Measurements from ENCODE around the gene TMEFF1. TPM values are rescaled to one million over a fixed set of nuclear protein-coding genes. Genes with fewer than 3 reads are reported as not detected.

Gene TMEFF1
- polyA plus RNA-seq, 2 of the 4 experiments (the other 2 are of a cell fraction): 0.31 to 0.61 TPM

DNA sequence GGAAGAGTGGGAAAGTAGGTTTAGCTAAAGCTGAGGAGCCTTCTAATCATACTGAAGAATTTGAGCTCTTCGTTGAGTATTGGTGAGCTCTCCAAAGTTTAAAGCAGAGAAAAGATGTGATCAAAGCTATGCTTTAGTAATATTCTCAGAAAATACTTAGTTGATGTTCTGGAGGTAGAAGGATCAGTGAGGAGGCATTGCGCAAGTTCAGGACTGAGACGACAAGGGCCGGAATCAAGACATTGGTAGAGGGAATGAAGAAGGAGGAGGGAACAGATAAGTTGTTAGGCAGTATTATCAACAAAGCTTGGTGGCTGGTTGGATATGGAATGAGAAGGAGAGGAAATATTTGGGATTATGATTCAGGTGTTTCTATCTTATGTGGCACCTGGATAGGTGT lies 112.0 kb downstream of the TMEFF1 start:
- TF ChIP-seq CEBPB (IDR thresholded peaks at IDR 0.05) (peak in 1 of 2 experiments; percentile 63; a peak in 3 of 4 replicates), RCOR1 (IDR thresholded peaks at IDR 0.05; ENCODE audit: low read depth, low read length) (no peak)
- ChIA-PET POLR2A (no interaction called here), CTCF (interaction anchor here (1.1 to 2.6 kb wide), 3 partner anchors 9 to 16 kb away, joined by 3 to 10 read pairs (median 4); no protein-coding TSS in a partner anchor)
- peaks cover 24% of the 10 kb centered on the region for H3K4me1 ChIP-seq
- H3K9me3 ChIP-seq: no peaks in the 10 kb centered on the region
- 86% methylated on average over 4 of the region's 4 CpGs for WGBS (ENCODE audit: missing lambda C conversion rate)
- H3K4me3 ChIP-seq: no peak overlapping the region
- DNase-seq (ENCODE audit: low read depth in 1 of 2, low spot score in 1 of 2) (no peak), FAIRE-seq (no peak), ATAC-seq (no peak)
- no peak overlapping the region for H3K4me2 ChIP-seq
- no peak overlapping the region for H3K27ac ChIP-seq

DNA sequence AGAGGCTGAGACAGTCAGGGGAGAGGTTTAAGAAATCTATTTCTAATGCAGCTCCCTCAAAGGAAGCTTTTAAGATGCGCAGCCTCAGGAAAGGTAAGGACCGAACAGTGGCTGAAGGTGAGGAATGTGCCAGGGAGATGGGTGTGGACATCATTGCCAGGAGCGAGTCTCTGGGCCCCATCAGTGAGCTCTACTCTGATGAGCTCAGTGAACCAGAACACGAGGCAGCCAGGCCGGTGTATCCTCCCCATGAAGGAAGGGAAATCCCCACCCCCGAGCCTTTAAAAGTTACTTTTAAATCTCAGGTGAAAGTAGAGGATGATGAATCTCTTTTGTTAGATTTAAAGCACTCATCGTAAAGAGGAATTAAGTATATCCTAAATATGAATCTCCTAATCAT lies 113.1 kb downstream of the TMEFF1 start:
- ATAC-seq (no peak), FAIRE-seq (no peak), DNase-seq (ENCODE audit: low read depth in 1 of 2, low spot score in 1 of 2) (no peak)
- peaks cover 24% of the 10 kb centered on the region for H3K4me1 ChIP-seq
- TF ChIP-seq EP300 (IDR thresholded peaks at IDR 0.05): no peak
- no peaks in the 10 kb centered on the region for H3K9me3 ChIP-seq
- H3K4me3 ChIP-seq: no peak overlapping the region
- CTCF ChIA-PET: interaction anchor here (1.2 to 2.1 kb wide), 4 partner anchors 8 to 16 kb away, joined by 3 to 7 read pairs (median 5); no protein-coding TSS in a partner anchor
- POLR2A ChIA-PET: no interaction called here
- no peak overlapping the region for H3K27ac ChIP-seq
- H3K4me2 ChIP-seq: no peak overlapping the region
- WGBS (ENCODE audit: missing lambda C conversion rate): 90% methylated on average over 7 of the region's 7 CpGs

DNA sequence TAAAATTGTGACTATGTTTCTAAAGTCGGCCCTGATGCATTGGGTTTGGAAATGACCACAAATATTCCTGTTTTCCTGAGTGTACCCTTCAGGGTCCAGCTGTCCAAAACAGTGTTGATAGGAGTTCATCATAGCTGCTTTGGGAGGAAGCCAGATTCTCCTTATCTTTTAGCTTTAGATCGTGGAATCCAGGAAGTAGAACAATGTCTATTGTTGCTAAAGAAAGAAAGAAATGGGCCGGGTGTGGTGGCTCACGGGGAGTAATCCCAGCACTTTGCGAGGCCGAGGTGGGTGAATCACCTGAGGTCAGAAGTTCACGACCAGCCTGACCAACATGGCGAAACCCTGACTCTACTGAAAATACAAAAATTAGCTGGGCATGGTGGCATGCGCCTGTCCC lies 114.4 kb downstream of the TMEFF1 start:
- Histone ChIP-seq H3K4me2 (peak overlapping the region; percentile 42), H3K9me3 (no peaks in the 10 kb centered on the region), H3K27ac (peak overlapping the region in 1 of 2 experiments; percentile 12; a peak in 2 of 6 replicates), H3K4me3 (no peak overlapping the region), H3K4me1 (peaks cover 24% of the 10 kb centered on the region)
- DNase-seq (ENCODE audit: low read depth in 1 of 2, low spot score in 1 of 2): peak in 1 of 2 experiments; percentile 60
- ChIA-PET CTCF (interaction anchor here (0.7 to 2.1 kb wide), 6 partner anchors 8 to 801 kb away, joined by 3 to 7 read pairs (median 3); no protein-coding TSS in a partner anchor), POLR2A (no interaction called here)
- FAIRE-seq: no peak
- WGBS (ENCODE audit: missing lambda C conversion rate): 34% methylated on average over 9 of the region's 9 CpGs
- peak in 1 of 2 experiments; percentile 74; a peak in 3 of 6 replicates for ATAC-seq
- no peak for TF ChIP-seq FOSB (CRISPR knock-in tag; IDR thresholded peaks at IDR 0.05)
- TF ChIP-seq, protein P1, sequence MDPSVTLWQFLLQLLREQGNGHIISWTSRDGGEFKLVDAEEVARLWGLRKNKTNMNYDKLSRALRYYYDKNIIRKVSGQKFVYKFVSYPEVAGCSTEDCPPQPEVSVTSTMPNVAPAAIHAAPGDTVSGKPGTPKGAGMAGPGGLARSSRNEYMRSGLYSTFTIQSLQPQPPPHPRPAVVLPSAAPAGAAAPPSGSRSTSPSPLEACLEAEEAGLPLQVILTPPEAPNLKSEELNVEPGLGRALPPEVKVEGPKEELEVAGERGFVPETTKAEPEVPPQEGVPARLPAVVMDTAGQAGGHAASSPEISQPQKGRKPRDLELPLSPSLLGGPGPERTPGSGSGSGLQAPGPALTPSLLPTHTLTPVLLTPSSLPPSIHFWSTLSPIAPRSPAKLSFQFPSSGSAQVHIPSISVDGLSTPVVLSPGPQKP (IDR thresholded peaks at IDR 0.05; ENCODE audit: low read depth, low read length): no peak
- no peak for TF ChIP-seq HEYL (CRISPR knock-in tag; IDR thresholded peaks at IDR 0.05)
- TF ChIP-seq ZC3H11A (IDR thresholded peaks at IDR 0.05): no peak
- TF ChIP-seq GATA3 (IDR thresholded peaks at IDR 0.05; ENCODE audit: borderline replicate concordance): peak; percentile 34; the same call in 1 of the 2 replicates
- no peak for TF ChIP-seq CHD4 (IDR thresholded peaks at IDR 0.05; ENCODE audit: borderline replicate concordance)
- TF ChIP-seq, protein P2, sequence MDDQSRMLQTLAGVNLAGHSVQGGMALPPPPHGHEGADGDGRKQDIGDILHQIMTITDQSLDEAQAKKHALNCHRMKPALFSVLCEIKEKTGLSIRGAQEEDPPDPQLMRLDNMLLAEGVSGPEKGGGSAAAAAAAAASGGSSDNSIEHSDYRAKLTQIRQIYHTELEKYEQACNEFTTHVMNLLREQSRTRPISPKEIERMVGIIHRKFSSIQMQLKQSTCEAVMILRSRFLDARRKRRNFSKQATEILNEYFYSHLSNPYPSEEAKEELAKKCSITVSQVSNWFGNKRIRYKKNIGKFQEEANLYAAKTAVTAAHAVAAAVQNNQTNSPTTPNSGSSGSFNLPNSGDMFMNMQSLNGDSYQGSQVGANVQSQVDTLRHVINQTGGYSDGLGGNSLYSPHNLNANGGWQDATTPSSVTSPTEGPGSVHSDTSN (IDR thresholded peaks at IDR 0.05): no peak
- TF ChIP-seq, protein P3, sequence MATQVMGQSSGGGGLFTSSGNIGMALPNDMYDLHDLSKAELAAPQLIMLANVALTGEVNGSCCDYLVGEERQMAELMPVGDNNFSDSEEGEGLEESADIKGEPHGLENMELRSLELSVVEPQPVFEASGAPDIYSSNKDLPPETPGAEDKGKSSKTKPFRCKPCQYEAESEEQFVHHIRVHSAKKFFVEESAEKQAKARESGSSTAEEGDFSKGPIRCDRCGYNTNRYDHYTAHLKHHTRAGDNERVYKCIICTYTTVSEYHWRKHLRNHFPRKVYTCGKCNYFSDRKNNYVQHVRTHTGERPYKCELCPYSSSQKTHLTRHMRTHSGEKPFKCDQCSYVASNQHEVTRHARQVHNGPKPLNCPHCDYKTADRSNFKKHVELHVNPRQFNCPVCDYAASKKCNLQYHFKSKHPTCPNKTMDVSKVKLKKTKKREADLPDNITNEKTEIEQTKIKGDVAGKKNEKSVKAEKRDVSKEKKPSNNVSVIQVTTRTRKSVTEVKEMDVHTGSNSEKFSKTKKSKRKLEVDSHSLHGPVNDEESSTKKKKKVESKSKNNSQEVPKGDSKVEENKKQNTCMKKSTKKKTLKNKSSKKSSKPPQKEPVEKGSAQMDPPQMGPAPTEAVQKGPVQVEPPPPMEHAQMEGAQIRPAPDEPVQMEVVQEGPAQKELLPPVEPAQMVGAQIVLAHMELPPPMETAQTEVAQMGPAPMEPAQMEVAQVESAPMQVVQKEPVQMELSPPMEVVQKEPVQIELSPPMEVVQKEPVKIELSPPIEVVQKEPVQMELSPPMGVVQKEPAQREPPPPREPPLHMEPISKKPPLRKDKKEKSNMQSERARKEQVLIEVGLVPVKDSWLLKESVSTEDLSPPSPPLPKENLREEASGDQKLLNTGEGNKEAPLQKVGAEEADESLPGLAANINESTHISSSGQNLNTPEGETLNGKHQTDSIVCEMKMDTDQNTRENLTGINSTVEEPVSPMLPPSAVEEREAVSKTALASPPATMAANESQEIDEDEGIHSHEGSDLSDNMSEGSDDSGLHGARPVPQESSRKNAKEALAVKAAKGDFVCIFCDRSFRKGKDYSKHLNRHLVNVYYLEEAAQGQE (IDR thresholded peaks at IDR 0.05): no peak
- TF ChIP-seq RAD21 (conservative IDR thresholded peaks at IDR 0.05 in 1 of 2, IDR thresholded peaks at IDR 0.05 in 1 of 2): no peak
- no peak for TF ChIP-seq JUN (IDR thresholded peaks at IDR 0.05)
- no peak for TF ChIP-seq EHMT2 (IDR thresholded peaks at IDR 0.05; ENCODE audit: low read depth)
- TF ChIP-seq NFE2L2 (conservative IDR thresholded peaks at IDR 0.05; ENCODE audit: low read length): no peak
- TF ChIP-seq POLR2AphosphoS2 (conservative IDR thresholded peaks at IDR 0.05; ENCODE audit: low read length): no peak
- no peak for TF ChIP-seq KDM5A (IDR thresholded peaks at IDR 0.05)
- TF ChIP-seq, protein P4, sequence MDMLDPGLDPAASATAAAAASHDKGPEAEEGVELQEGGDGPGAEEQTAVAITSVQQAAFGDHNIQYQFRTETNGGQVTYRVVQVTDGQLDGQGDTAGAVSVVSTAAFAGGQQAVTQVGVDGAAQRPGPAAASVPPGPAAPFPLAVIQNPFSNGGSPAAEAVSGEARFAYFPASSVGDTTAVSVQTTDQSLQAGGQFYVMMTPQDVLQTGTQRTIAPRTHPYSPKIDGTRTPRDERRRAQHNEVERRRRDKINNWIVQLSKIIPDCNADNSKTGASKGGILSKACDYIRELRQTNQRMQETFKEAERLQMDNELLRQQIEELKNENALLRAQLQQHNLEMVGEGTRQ (IDR thresholded peaks at IDR 0.05): no peak
- 0 out of 4 replicates have a peak, but pooled peaks of 1 of the 2 experiments have one; percentile 3 for TF ChIP-seq CEBPB (IDR thresholded peaks at IDR 0.05)
- TF ChIP-seq MAZ (IDR thresholded peaks at IDR 0.05; ENCODE audit: borderline replicate concordance, low read depth, low read length): no peak
- no peak for TF ChIP-seq EP300 (IDR thresholded peaks at IDR 0.05)
